Activated naive CD8-positive, alpha-beta T cell treated with anti-CD3 and anti-CD28 coated beads, Interleukin-2, amount 50 U/mL, for 24 hours (primary cell): Measurements from ENCODE around the gene CDH23.

ENCODE experiments used
- ATAC-seq: fragments of 150-1000 bp; cut with Tn5 transposase; one replicate; pipeline ENCODE4 v1.10.0; 2021
- DNase-seq: peaks from one replicate; pipeline ENCODE4 v3.0.0; 2021
- H3K27ac Mint-ChIP-seq: one replicate; pipeline ENCODE4 v1.8.0; 2021; ENCODE audit warnings: mild to moderate bottlenecking, mixed read lengths
- H3K27me3 Mint-ChIP-seq: one replicate; pipeline ENCODE4 v1.8.0; 2021; ENCODE audit warnings: mixed read lengths
- H3K36me3 Mint-ChIP-seq: one replicate; pipeline ENCODE4 v1.8.0; 2021; ENCODE audit warnings: low read depth, mixed read lengths
- H3K4me1 Mint-ChIP-seq: one replicate; pipeline ENCODE4 v1.8.0; 2021; ENCODE audit warnings: mixed read lengths
- H3K4me3 Mint-ChIP-seq: one replicate; pipeline ENCODE4 v1.8.0; 2021; ENCODE audit warnings: mild to moderate bottlenecking, moderate library complexity, mixed read lengths
- H3K9me3 Mint-ChIP-seq: one replicate; pipeline ENCODE4 v1.8.0; 2021; ENCODE audit warnings: mixed read lengths

CDH23 gene

GRCh38 chr10:71473671-71474599 is 77.2 kb downstream of the CDH23 start:
- Mint-ChIP-seq H3K9me3 (no peaks in the 10 kb centered on the region), H3K36me3 (no peaks in the 10 kb centered on the region), H3K27me3 (peaks cover 5% of the 10 kb centered on the region), H3K27ac (no peak overlapping the region), H3K4me1 (peaks cover 9% of the 10 kb centered on the region), H3K4me3 (no peak overlapping the region)
- no peak for ATAC-seq
- no peak for DNase-seq

DNA sequence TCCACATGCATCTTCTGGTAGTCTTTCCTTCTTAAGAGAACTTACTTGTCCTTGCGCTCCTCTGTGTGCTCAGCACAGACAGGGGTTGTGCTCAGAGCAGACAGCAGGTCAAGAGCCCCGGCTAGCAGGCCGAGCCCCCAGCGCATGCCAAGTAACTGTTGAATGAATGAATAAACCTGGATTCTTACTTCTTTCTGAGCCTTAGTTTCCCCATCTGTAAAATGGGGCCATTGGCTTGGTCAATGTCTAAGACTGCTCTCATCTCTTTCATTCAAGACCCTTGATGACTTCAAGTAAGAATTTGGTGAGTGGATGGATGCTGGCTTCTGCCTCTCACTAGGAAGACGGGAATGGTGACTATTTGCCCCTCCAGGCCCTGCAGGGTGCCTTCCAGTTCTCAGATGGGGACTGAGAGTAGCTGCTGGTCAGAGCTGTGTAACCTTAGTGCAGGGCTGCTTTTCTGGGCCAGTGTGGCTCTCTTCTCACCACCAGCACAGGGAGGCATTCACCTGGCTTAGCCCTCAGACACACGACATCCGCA is 78.1 kb downstream of the CDH23 start:
- DNase-seq (no peak), ATAC-seq (no peak)
- H3K27ac Mint-ChIP-seq = no peak overlapping the region
- no peak overlapping the region for H3K4me3 Mint-ChIP-seq
- no peaks in the 10 kb centered on the region for H3K9me3 Mint-ChIP-seq
- H3K27me3 Mint-ChIP-seq = peaks cover 6% of the 10 kb centered on the region
- H3K36me3 Mint-ChIP-seq = no peaks in the 10 kb centered on the region
- H3K4me1 Mint-ChIP-seq = peaks cover 9% of the 10 kb centered on the region

DNA sequence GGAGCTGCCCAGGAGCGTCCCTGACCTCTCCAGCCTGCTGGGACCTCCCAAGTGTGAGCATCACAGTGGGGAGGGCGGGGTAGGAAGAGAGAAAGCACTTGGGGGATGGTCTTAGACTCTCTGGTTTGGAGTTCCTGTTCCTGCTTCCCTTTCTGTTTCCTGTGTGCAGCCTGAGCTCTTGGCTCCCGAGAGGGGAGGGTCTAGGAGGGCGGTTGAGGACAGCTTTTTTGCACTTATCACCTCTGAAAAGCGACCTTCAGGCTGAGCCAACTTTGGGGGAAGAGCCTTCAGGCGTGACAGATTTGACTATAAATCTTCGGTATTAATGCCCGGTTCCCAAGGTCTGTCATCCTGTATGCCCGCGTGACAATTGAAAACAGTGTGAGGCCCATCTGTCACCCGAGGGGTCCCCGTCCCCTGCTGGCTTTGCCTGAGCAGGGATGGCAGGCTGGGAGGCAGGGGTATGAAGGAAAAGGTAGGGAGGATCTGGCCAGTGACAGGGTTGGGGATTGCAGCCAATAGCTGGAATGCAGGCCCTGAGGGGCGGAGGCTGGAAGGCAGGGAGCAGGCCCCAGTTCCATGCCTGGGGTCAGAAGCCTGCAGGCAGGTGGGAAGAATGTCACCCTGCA is 78.6 kb downstream of the CDH23 start:
- no peaks in the 10 kb centered on the region for H3K9me3 Mint-ChIP-seq
- no peak for DNase-seq
- peaks cover 9% of the 10 kb centered on the region for H3K4me1 Mint-ChIP-seq
- ATAC-seq = no peak
- H3K27me3 Mint-ChIP-seq = peaks cover 6% of the 10 kb centered on the region
- no peak overlapping the region for H3K27ac Mint-ChIP-seq
- no peaks in the 10 kb centered on the region for H3K36me3 Mint-ChIP-seq
- no peak overlapping the region for H3K4me3 Mint-ChIP-seq

DNA sequence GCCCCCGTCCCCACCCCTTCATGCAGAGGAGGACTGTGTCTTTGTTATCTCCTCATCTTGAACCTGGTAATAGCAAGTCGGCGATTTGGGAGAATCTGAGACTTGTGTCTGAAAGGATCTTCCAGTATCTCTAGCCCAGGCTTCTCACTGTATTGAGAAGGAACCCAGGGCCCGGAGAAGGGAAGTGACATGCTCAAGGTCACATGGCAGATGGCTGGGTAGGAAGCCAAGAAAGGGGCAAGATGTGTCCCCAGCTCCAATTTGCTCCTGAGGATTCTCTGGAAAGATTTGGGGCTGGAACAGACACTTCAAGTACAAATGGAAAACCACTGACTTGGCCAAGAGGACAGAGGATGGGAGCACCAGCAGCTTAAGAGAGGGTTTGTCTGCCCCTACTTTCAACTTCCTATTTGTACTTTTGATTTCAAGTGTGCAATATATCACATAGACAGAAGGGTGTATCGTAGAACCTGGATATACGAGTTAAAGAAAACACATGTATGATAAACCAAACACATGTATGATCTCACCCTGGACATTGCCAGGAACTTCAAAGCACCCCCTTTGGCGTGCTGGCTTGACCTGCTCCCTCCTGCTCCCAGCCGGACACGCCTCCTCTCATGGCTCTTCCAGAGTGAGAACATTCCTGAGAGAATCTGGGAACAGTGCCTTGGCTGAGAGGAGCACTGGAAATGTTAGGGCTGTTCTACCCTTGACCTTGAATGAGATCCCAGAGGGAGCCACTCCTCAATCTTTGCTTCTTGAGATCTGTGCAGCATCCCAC is 79.7 kb downstream of the CDH23 start:
- Mint-ChIP-seq H3K27ac (no peak overlapping the region), H3K36me3 (no peaks in the 10 kb centered on the region), H3K27me3 (peaks cover 6% of the 10 kb centered on the region), H3K9me3 (no peaks in the 10 kb centered on the region), H3K4me1 (peaks cover 9% of the 10 kb centered on the region), H3K4me3 (no peak overlapping the region)
- DNase-seq = no peak
- no peak for ATAC-seq

- H3K27ac Mint-ChIP-seq = no peak overlapping the region
- DNase-seq (no peak), ATAC-seq (no peak)
- peaks cover 9% of the 10 kb centered on the region for H3K4me1 Mint-ChIP-seq
- H3K9me3 Mint-ChIP-seq = no peaks in the 10 kb centered on the region
- H3K27me3 Mint-ChIP-seq = peaks cover 6% of the 10 kb centered on the region
- no peaks in the 10 kb centered on the region for H3K36me3 Mint-ChIP-seq
- H3K4me3 Mint-ChIP-seq = no peak overlapping the region
Observed at GRCh38 chr10:71478173-71478572, 81.5 kb downstream of the CDH23 start.

- no peak for ATAC-seq
- Mint-ChIP-seq H3K27ac (no peak overlapping the region), H3K36me3 (no peaks in the 10 kb centered on the region), H3K9me3 (no peaks in the 10 kb centered on the region), H3K27me3 (peaks cover 6% of the 10 kb centered on the region), H3K4me1 (peaks cover 9% of the 10 kb centered on the region), H3K4me3 (no peak overlapping the region)
- no peak for DNase-seq
Observed at GRCh38 chr10:71478813-71479365, 82.2 kb downstream of the CDH23 start.

- ATAC-seq = no peak
- Mint-ChIP-seq H3K27me3 (peaks cover 6% of the 10 kb centered on the region), H3K4me1 (peaks cover 6% of the 10 kb centered on the region), H3K27ac (no peak overlapping the region), H3K9me3 (no peaks in the 10 kb centered on the region), H3K36me3 (no peaks in the 10 kb centered on the region), H3K4me3 (no peak overlapping the region)
- DNase-seq = no peak
Observed at GRCh38 chr10:71479831-71480230, 83.1 kb downstream of the CDH23 start.

- ATAC-seq = no peak
- Mint-ChIP-seq H3K36me3 (no peaks in the 10 kb centered on the region), H3K27ac (no peak overlapping the region), H3K4me3 (no peak overlapping the region), H3K4me1 (no peaks in the 10 kb centered on the region), H3K9me3 (no peaks in the 10 kb centered on the region), H3K27me3 (peaks cover 6% of the 10 kb centered on the region)
- DNase-seq = no peak
Observed at GRCh38 chr10:71480662-71481061, 83.9 kb downstream of the CDH23 start.

DNA sequence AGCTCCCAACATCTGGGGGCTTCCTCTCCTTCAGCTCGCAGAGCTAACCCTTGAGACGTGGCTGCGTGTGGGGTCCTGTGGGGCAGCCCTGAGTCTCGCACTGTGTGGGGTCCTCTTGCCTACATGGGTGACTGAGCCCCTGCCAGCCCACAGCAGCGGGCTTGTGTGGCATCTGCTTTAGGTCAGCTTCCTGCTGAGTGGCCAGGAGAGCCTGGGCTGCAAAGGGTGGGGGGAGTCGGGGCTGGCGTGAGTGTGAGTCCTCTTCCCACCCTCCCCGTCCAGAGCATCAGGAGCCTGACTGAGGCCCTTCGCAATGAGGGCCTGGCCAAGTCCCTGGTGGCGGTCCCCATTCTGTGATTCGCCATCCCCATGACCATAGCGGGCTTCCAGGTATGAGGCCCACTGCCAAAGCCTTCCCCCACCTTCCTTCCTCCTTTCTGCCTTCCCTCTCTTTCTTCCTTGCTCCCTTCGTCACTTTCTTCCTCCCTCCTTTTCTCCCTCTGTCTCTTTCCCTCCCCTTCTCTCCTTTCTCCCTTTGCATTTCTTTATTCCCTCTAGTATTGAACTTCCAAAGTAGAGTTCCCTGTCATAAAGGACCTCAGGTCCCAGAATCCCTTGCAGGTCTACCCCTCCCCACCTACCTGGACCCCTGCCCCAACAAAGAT is 85.2 kb downstream of the CDH23 start:
- Mint-ChIP-seq H3K4me1 (no peaks in the 10 kb centered on the region), H3K9me3 (no peaks in the 10 kb centered on the region), H3K27me3 (peaks cover 6% of the 10 kb centered on the region), H3K4me3 (no peak overlapping the region), H3K36me3 (no peaks in the 10 kb centered on the region), H3K27ac (no peak overlapping the region)
- DNase-seq (no peak), ATAC-seq (no peak)

GRCh38 chr10:71482620-71483019 is 85.9 kb downstream of the CDH23 start:
- no peak overlapping the region for H3K27ac Mint-ChIP-seq
- ATAC-seq (no peak), DNase-seq (no peak)
- no peaks in the 10 kb centered on the region for H3K36me3 Mint-ChIP-seq
- H3K4me3 Mint-ChIP-seq = no peak overlapping the region
- H3K9me3 Mint-ChIP-seq = no peaks in the 10 kb centered on the region
- no peaks in the 10 kb centered on the region for H3K4me1 Mint-ChIP-seq
- H3K27me3 Mint-ChIP-seq = peaks cover 6% of the 10 kb centered on the region

DNA sequence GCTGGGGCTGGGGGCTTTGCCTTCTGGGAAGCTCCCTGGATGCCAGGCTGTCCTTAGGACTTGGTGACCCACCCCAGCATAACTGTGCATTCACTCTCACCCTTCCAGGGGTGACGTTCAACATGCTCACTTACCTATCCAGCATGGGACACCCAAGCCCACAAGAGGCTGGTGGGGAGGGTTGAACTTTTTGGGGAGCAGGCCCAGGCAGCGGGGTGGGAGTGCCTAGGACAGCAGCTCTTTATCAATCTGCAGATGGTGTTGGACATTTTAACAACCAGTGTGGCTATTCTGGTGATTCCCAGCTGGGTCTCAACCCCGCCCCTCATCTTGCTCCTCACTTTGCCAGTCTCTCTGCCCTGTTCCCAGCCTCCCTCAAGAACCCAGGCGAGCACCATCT is 86.4 kb downstream of the CDH23 start:
- H3K4me3 Mint-ChIP-seq = no peak overlapping the region
- H3K27ac Mint-ChIP-seq = no peak overlapping the region
- DNase-seq (no peak), ATAC-seq (no peak)
- H3K27me3 Mint-ChIP-seq = peaks cover 6% of the 10 kb centered on the region
- no peaks in the 10 kb centered on the region for H3K36me3 Mint-ChIP-seq
- H3K4me1 Mint-ChIP-seq = no peaks in the 10 kb centered on the region
- H3K9me3 Mint-ChIP-seq = no peaks in the 10 kb centered on the region

DNA sequence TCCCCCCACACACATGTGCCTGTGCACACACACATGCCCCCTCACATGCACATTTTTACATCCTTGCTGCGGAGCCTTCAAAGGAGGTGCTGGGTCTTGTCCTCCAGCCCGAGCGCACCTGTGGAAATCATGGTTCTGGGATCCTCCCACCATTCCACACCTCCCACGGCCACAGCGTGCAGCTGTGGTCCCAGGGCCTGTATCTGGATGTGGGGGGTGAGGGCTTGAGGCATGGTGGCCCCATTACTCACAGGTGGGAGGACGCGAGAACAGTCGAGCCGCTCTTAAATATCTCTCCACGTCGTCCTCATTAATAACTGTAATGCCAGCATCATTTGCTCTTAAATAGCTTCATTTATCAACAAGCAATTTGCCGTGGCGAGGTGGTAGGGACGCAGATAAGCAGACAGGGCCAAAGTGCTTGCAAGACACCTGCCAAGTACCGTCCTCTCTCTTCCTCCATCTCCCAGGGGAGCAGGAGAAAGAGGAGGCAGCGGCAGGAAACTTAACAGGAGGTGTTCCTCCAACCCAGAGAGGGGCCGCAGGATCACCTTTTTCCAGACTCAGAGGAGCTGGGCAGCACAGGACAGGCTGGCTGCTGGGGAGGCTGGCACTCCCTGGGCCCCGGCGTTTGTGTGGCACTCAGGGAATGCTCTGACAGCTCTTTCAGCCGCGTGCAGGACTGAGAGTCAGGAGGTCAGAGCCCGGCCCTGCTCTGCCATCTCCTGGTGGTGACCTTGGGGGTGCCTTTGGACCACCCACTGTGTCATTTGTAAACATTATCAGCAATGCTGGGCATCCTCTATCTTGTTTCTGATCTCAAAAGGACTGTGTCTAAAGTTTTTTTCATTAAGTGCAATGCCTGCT is 87.4 kb downstream of the CDH23 start:
- peaks cover 3% of the 10 kb centered on the region for H3K36me3 Mint-ChIP-seq
- H3K4me3 Mint-ChIP-seq = no peak overlapping the region
- ATAC-seq = no peak
- peaks cover 4% of the 10 kb centered on the region for H3K9me3 Mint-ChIP-seq
- no peak overlapping the region for H3K27ac Mint-ChIP-seq
- no peaks in the 10 kb centered on the region for H3K27me3 Mint-ChIP-seq
- no peaks in the 10 kb centered on the region for H3K4me1 Mint-ChIP-seq
- DNase-seq = no peak

GRCh38 chr10:71486484-71487114 is 89.9 kb downstream of the CDH23 start:
- ATAC-seq = peak; percentile 66
- H3K4me3 Mint-ChIP-seq = no peak overlapping the region
- peak; percentile 74 for DNase-seq

More at GRCh38 chr10:71486484-71487114, 89.9 kb downstream of the CDH23 start:
- Mint-ChIP-seq H3K36me3 (peaks cover 4% of the 10 kb centered on the region), H3K9me3 (peaks cover 13% of the 10 kb centered on the region), H3K4me1 (no peaks in the 10 kb centered on the region), H3K27me3 (no peaks in the 10 kb centered on the region), H3K27ac (no peak overlapping the region)
